HG03442 (cell line): ENCODE data around the gene AWAT1.
"Not testable (repeated sequence)": the region's sequence is repeated elsewhere in the genome, so short reads cannot be mapped to it uniquely, and the experiment has no call there.

Source experiments
- ATAC-seq: cut with Tn5 transposase; IDR thresholded peaks from one replicate; pipeline ENCODE4 v1.9.1; 2021; ENCODE audit warnings: mild to moderate bottlenecking, moderate library complexity; ENCODE audit not compliant: unreplicated experiment

Gene AWAT1

GRCh38 chrX:70260104-70260503 is 25.6 kb downstream of the AWAT1 start, which contains the start of gene P2RY4:
Gene P2RY4, minus strand, starts transcription at chrX:70260204. Its CDS starts 580 bp downstream, at chrX:70259624.
- no peak for ATAC-seq

- ATAC-seq, result peak; percentile 70
Observed at GRCh38 chrX:70262952-70263567, 28.6 kb downstream of the AWAT1 start.

DNA sequence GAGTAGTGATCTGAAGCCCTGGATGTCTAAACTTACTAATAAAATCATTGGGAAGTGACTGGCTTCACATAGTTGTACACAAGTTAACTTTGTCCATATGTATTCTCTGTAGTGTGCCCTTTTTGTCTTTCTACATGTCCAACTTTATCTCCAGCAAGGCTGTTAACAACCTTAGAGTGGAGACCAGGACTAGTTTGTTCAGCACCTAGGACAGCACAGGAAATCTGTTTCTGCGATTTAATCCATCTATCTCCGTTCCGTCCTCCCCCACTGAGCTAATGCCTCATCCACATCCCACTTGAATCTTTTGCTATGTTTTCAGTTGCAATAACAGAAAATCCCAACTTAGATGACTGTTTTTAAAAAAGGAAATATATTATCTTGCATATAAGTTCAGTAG is 30.3 kb downstream of the AWAT1 start:
- no peak for ATAC-seq

GRCh38 chrX:70268034-70268433 is 33.6 kb downstream of the AWAT1 start, which contains the start of gene ARR3:
Gene ARR3, plus strand, starts transcription at chrX:70268334. Its CDS starts 1,052 bp downstream, at chrX:70269386.
- ATAC-seq, result no peak

- not testable (repeated sequence) for ATAC-seq
Observed at GRCh38 chrX:70274029-70274428, 39.6 kb downstream of the AWAT1 start.

GRCh38 chrX:70279081-70279480 is 44.6 kb downstream of the AWAT1 start:
- ATAC-seq, result no peak

DNA sequence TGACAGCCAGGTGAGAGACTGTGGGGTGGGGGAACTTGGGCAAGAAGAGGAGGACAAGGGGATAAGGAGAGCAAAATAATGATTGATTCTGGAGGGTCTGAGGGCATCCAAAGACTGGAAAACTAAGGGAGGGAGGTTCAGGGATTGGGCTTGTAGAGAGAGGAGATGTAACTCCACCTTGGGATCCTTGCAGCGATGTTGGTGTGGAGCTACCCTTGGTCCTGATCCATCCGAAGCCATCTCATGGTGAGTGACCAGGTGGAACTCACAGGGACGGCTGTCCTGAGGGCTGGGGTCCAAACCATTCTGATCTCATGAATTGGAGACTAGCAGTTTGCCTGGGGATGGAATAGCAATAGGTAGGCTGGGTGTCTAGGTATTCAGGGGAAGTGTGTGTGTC is 46.1 kb downstream of the AWAT1 start:
- ATAC-seq, result no peak

- no peak for ATAC-seq
Observed at GRCh38 chrX:70281951-70282350, 47.5 kb downstream of the AWAT1 start, which contains the start of gene RAB41. Gene RAB41, plus strand, starts transcription at chrX:70282172. Its CDS starts 46 bp downstream, at chrX:70282218.

GRCh38 chrX:70289168-70289792 is 54.8 kb downstream of the AWAT1 start:
- ATAC-seq, result no peak
